Erythroblast (primary cell): ENCODE measurements around the gene ICOSLG.

Experiments
- GATA1 ChIP-seq: IDR thresholded peaks from 2 replicates; pipeline ENCODE4 v1.6.1; 2011; ENCODE audit warnings: low read depth, mild to moderate bottlenecking, control low read depth, low read length, moderate library complexity
- POLR2A ChIP-seq: IDR thresholded peaks from 2 replicates; pipeline ENCODE4 v1.6.1; 2011; ENCODE audit warnings: mild to moderate bottlenecking, low read length

DNA sequence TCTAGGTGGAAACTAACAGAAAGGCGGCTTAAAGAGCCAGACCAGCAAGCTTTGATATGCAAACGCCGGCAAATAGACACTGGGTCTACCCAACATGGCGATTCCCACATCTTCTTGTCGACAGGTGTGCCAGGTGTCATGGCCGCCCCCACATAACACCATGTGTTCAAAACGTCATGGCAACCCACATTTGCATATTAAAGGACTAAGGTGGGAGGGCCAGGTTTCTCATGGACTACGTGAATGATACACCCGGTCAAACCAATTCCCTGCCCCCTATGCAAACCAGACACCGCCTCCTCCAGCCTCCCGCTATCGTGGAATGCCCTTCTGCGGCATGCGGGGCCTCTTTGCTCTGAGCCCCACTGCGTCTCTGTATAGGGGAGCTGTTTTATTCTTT lies 41.3 kb downstream of the ICOSLG start:
- TF ChIP-seq POLR2A (no peak), GATA1 (no peak)
